Fibroblast of lung (primary cell): ENCODE data around the gene DDB1.

Source experiments
- CTCF ChIP-seq, 2 donors: IDR thresholded peaks in 1 of 2; conservative IDR thresholded peaks in 1 of 2; 1 replicate in 1 of 2; 2 replicates in 1 of 2; pipeline ENCODE4 v1.5.1; 2011 to 2012; ENCODE audit warnings: low read length in 2 of 2, control low read depth in 1 of 2, inconsistent platforms in 1 of 2, low read depth in 1 of 2, mild to moderate bottlenecking in 1 of 2
- EZH2 ChIP-seq: IDR thresholded peaks from 2 replicates; pipeline ENCODE4 v1.5.1; 2012; ENCODE audit warnings: low read length, control low read depth, mild to moderate bottlenecking; ENCODE audit errors: missing control alignments

DNA sequence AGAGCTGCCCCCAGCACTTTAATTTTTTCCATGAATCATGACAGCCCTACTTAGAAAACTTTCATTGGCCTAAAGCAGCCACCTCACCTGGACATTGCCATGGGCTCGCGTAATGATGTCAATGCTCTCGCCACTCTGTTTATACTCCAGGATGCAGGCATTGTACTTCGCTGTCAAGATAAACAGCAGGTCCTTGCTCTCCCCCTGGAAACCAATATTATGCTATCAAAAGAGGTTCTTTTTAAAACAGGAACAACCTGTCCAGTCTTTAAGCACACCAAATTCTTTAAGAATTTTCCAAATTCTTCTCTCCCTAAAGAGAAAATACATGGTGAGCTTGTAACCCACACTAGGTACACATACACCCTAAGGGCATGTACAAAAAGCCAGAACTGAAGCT lies 3.0 kb downstream of the DDB1 start:
- TF ChIP-seq CTCF (conservative IDR thresholded peaks at IDR 0.05 in 1 of 2, IDR thresholded peaks at IDR 0.05 in 1 of 2; ENCODE audit: low read depth in 1 of 2, low read length in 2 of 2) (no peak), EZH2 (no peak)
